ENCODE measurements around the gene RAB20. TPM values are rescaled to one million over a fixed set of nuclear protein-coding genes. Genes with fewer than 3 reads are reported as not detected.

Gene RAB20
- total and polyA plus RNA-seq, 9 of the 15 experiments (the other 6 are each of a cell fraction or from before 2014, with no cell fraction given): 0.62 to 9.2 (median 5.4) TPM

DNA sequence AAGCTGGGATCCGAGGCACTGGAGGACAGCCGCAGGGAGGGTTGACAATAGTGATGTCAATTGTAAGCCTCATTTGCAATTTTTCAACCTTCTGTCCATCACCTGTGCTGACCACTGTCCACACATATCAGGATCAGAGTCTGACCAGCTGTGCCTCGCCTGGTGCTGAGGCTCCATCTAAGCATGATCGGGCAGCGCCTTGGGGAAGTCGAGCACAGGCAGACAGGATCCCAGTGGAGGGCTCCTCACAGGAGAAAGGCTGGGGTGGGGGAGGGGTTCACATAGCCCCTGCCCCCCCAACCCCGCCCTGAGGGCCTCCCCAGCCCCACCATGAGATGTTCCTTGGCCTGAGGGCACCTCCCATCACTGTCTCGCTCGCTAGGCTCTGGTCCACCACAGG is 60.3 kb downstream of the RAB20 start (continued):
- TF ChIP-seq, protein P1, sequence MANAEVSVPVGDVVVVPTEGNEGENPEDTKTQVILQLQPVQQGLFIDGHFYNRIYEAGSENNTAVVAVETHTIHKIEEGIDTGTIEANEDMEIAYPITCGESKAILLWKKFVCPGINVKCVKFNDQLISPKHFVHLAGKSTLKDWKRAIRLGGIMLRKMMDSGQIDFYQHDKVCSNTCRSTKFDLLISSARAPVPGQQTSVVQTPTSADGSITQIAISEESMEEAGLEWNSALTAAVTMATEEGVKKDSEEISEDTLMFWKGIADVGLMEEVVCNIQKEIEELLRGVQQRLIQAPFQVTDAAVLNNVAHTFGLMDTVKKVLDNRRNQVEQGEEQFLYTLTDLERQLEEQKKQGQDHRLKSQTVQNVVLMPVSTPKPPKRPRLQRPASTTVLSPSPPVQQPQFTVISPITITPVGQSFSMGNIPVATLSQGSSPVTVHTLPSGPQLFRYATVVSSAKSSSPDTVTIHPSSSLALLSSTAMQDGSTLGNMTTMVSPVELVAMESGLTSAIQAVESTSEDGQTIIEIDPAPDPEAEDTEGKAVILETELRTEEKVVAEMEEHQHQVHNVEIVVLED (CRISPR knock-in tag; IDR thresholded peaks at IDR 0.05): no peak
- TF ChIP-seq TCF7 (IDR thresholded peaks at IDR 0.05; ENCODE audit: borderline replicate concordance) (no peak), NBN (IDR thresholded peaks at IDR 0.05; ENCODE audit: low read depth) (no peak)

DNA sequence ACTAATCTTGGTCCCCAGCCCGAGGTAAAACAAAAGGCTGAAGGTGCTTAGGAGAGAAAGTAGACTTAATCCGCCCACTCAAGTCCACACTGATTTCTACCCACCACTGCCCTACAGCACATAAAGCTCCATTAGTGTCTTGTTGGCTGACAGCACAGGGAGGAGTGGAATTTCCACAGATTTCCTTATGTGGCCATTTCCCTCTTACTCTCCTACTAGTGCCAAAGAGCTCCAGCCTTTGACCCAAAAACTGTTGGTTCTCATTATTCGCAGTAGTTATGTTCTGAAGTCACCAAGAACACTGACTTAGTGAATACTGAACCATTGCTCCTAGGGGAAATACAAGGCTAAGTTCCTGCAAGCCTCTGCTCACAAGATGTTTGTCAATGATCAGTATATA is 61.2 kb downstream of the RAB20 start:
- Histone ChIP-seq H3K36me3 (ENCODE audit: control insufficient read depth, insufficient read depth, low read length) (no peaks in the 10 kb centered on the region), H3K27me3 (ENCODE audit: control insufficient read depth in 2 of 2, insufficient read depth in 2 of 2, low read length in 2 of 2) (no peaks in the 10 kb centered on the region), H3K9ac (ENCODE audit: insufficient read depth in 1 of 2, low read depth in 2 of 2, low read length in 2 of 2) (no peak overlapping the region), H2AFZ (ENCODE audit: low read depth, low read length) (no peak overlapping the region), H3K79me2 (ENCODE audit: control insufficient read depth, insufficient read depth, low read length) (no peaks in the 10 kb centered on the region; the same call in 2 of the 3 replicates), H3K9me3 (replicated peaks; ENCODE audit: control insufficient read depth, insufficient read depth, low read depth, low read length) (0 out of 2 replicates have a peak, but pooled peaks cover 1% of the 10 kb centered on the region), H3K9me1 (ENCODE audit: control insufficient read depth, insufficient read depth, low read length) (no peaks in the 10 kb centered on the region), H3K4me1 (replicated peaks in 1 of 2; ENCODE audit: control insufficient read depth in 2 of 2, insufficient read depth in 2 of 2, low read length in 2 of 2) (peaks cover 15 to 26% of the 10 kb centered on the region in 2 experiments), H3K4me3 (no peak overlapping the region), H3K27ac (ENCODE audit: extremely low read depth, low read depth, low read length) (no peak overlapping the region), H4K20me1 (replicated peaks; ENCODE audit: control insufficient read depth, insufficient read depth, low read length) (no peaks in the 10 kb centered on the region), H3K4me2 (ENCODE audit: insufficient read depth, low read length) (no peak overlapping the region)
- no TSS peak for BruUV-seq (replicated peaks)
- ChIA-PET CTCF (ENCODE audit: low intra/inter-chr PET ratio) (no interaction called here), POLR2A (interaction anchor here (0.7 to 1.0 kb wide), 2 partner anchors 16 kb away, joined by 3 to 4 read pairs; no protein-coding TSS in a partner anchor)
- intact Hi-C loops (cut with micrococcal nuclease): no loop called here
- DNase-seq (ENCODE audit: extremely low read depth in 1 of 4, low spot score in 3 of 4) (no peak), ATAC-seq (no peak), FAIRE-seq (no peak)
- WGBS (ENCODE audit: insufficient coverage, low coverage, missing lambda C conversion rate): 32% methylated on average over 3 of the region's 3 CpGs
- in situ Hi-C loops (cut with MboI): no loop called here
- TF ChIP-seq SIX5 (IDR thresholded peaks at IDR 0.05; ENCODE audit: borderline replicate concordance in 1 of 2, insufficient read depth in 1 of 2, low read depth in 1 of 2, low read length in 2 of 2) (no peak), JUNB (CRISPR knock-in tag; conservative IDR thresholded peaks at IDR 0.05) (no peak), ESRRB (CRISPR knock-in tag; IDR thresholded peaks at IDR 0.05; ENCODE audit: borderline replicate concordance) (no peak), CREM (IDR thresholded peaks at IDR 0.05; ENCODE audit: low read depth) (no peak), ARID1B (IDR thresholded peaks at IDR 0.05) (no peak), CBFB (CRISPR knock-in tag; IDR thresholded peaks at IDR 0.05) (no peak), FOXJ2 (tag; IDR thresholded peaks at IDR 0.05) (no peak), MTF1 (CRISPR knock-in tag; IDR thresholded peaks at IDR 0.05; ENCODE audit: borderline replicate concordance) (no peak), DDX20 (tag; IDR thresholded peaks at IDR 0.05; ENCODE audit: low read depth) (no peak), ELF1 (tag; IDR thresholded peaks at IDR 0.05) (no peak), ZNF175 (CRISPR knock-in tag; IDR thresholded peaks at IDR 0.05; ENCODE audit: low read depth) (no peak), RFX7 (CRISPR knock-in tag; IDR thresholded peaks at IDR 0.05) (no peak)
- TF ChIP-seq, protein P2, sequence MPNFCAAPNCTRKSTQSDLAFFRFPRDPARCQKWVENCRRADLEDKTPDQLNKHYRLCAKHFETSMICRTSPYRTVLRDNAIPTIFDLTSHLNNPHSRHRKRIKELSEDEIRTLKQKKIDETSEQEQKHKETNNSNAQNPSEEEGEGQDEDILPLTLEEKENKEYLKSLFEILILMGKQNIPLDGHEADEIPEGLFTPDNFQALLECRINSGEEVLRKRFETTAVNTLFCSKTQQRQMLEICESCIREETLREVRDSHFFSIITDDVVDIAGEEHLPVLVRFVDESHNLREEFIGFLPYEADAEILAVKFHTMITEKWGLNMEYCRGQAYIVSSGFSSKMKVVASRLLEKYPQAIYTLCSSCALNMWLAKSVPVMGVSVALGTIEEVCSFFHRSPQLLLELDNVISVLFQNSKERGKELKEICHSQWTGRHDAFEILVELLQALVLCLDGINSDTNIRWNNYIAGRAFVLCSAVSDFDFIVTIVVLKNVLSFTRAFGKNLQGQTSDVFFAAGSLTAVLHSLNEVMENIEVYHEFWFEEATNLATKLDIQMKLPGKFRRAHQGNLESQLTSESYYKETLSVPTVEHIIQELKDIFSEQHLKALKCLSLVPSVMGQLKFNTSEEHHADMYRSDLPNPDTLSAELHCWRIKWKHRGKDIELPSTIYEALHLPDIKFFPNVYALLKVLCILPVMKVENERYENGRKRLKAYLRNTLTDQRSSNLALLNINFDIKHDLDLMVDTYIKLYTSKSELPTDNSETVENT (CRISPR knock-in tag; IDR thresholded peaks at IDR 0.05): no peak
- TF ChIP-seq, protein P3, sequence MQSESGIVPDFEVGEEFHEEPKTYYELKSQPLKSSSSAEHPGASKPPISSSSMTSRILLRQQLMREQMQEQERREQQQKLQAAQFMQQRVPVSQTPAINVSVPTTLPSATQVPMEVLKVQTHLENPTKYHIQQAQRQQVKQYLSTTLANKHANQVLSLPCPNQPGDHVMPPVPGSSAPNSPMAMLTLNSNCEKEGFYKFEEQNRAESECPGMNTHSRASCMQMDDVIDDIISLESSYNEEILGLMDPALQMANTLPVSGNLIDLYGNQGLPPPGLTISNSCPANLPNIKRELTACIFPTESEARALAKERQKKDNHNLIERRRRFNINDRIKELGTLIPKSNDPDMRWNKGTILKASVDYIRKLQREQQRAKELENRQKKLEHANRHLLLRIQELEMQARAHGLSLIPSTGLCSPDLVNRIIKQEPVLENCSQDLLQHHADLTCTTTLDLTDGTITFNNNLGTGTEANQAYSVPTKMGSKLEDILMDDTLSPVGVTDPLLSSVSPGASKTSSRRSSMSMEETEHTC (IDR thresholded peaks at IDR 0.05): no peak
